Naive thymus-derived CD8-positive, alpha-beta T cell (primary cell): ENCODE data around the gene MAN2B2. TPM values are rescaled to one million over a fixed set of nuclear protein-coding genes. Genes with fewer than 3 reads are reported as not detected.

Experiments
- ATAC-seq, 2 donors: fragments of 150-1000 bp; cut with Tn5 transposase in 1 of 2; sonication (Bioruptor Pico), chemical (Tn5 transposase) in 1 of 2; 1 replicate in 1 of 2; 2 replicates in 1 of 2; pipeline ENCODE4 v1.10.0; 2021; ENCODE audit warnings: mild to moderate bottlenecking in 2 of 2, moderate library complexity in 2 of 2
- POLR2A ChIA-PET: fragments of 350-600 bp; sonication (Branson Sonifier 250); formaldehyde crosslinking; loops from one replicate; lab custom pipeline; 2021; ENCODE audit warnings: antibody characterized with exemption; lab: Charles Lee
- DNase-seq, 10 donors: peaks; one replicate each; pipeline versions ENCODE4 v3.0.0 to v3.0.0-alpha.2; 2020 to 2022
- H3K27ac Mint-ChIP-seq, 10 donors: one replicate each; pipeline ENCODE4 v1.8.0; 2020 to 2022; ENCODE audit warnings: mild to moderate bottlenecking in 10 of 10, mixed read lengths in 10 of 10, moderate library complexity in 4 of 10, inconsistent platforms in 1 of 10
- H3K27me3 Mint-ChIP-seq, 5 donors: one replicate each; pipeline ENCODE4 v1.8.0; 2021 to 2022; ENCODE audit warnings: mixed read lengths in 5 of 5
- H3K36me3 Mint-ChIP-seq, 3 donors: one replicate each; pipeline ENCODE4 v1.8.0; 2020 to 2022; ENCODE audit warnings: mixed read lengths in 3 of 3, mild to moderate bottlenecking in 2 of 3, inconsistent platforms in 1 of 3
- H3K4me1 Mint-ChIP-seq, 4 donors: one replicate each; pipeline ENCODE4 v1.8.0; 2021 to 2022; ENCODE audit warnings: mixed read lengths in 4 of 4
- H3K4me3 Mint-ChIP-seq, 10 donors: one replicate each; pipeline ENCODE4 v1.8.0; 2020 to 2022; ENCODE audit warnings: mild to moderate bottlenecking in 10 of 10, mixed read lengths in 10 of 10, moderate library complexity in 6 of 10, inconsistent platforms in 1 of 10
- H3K9me3 Mint-ChIP-seq, 9 donors: one replicate each; pipeline ENCODE4 v1.8.0; 2020 to 2022; ENCODE audit warnings: mixed read lengths in 9 of 9, mild to moderate bottlenecking in 3 of 9, inconsistent platforms in 1 of 9, moderate library complexity in 1 of 9
- polyA plus RNA-seq, 3 donors: library from polyadenylated mRNA; unstranded; fragments of 300-500 nt; fragmentation: Illumina TruSeq; gene quantifications; one replicate each; pipeline ENCODE4 v1.2.3, GENCODE V29; 2021
- total RNA-seq, 8 experiments: library from RNA in 2 of 8; stranded (reverse) in 2 of 8; gene quantifications; one replicate each; pipeline ENCODE4 v1.2.3 and lab custom pipeline; 2021 to 2026

Gene MAN2B2
- total and polyA plus RNA-seq, 5 experiments from 2014 or later: 11.8 to 43.2 (median 30.4) TPM

DNA sequence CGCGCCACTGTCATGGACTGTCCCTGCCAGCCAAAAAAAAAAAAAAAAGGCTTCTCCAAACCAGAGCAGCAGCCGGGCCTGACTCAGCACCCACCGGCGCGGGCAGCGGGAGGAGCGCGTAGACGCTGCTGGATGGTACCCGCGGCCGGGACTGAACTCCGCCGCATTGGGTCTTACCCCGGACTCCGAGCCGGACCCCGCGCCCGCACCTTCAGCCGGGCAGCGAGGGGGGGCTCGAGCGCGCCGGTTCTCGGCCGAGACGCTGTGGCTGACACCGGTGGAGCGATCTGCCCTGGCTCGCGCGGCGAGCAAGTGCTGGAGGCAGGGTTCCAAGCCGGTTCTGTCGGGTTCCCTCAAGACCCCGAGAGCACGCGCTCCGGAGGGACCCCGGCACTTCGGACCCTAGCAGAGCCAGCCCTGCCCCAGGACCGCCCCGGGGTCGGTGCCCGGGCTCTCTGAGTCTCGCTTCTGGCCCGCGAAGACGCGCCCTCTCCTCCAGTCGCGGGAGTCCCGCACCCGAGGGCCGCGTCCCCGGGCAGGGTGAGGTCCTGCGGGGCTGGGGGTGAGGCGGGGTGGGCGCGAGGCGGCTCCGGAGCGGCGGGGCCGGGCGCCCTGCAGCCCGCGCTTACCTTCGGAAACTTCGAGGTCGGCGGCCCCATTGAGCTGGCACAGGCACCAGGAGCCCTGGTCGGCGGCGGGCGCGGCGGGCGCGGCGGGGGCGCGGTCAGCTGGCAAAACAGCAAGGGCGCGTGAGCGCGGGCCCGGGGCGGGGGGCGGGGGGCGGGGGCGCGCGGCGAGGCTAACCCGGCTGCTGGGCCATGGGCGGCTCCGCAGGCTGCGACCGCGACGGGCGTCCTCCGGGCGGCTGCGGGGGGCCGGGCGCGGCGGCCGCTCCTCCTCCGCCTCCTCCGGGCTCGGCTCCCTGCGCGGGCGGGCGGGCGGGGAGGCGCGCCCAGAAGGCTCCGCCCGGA is 11.8 kb upstream of the MAN2B2 start:
- POLR2A ChIA-PET: interaction anchor here (0.7 kb wide), 1 partner anchor 11 kb away, joined by 3 read pairs; no protein-coding TSS in a partner anchor
- no peak overlapping the region for H3K27ac Mint-ChIP-seq
- peaks cover 23 to 66% (median 53%) of the 10 kb centered on the region in 5 donors for H3K27me3 Mint-ChIP-seq
- H3K4me1 Mint-ChIP-seq: peaks cover 8 to 19% (median 11%) of the 10 kb centered on the region in 4 donors
- DNase-seq (no peak), ATAC-seq (peak; percentile 27 to 39)
- H3K4me3 Mint-ChIP-seq: peak overlapping the region in 7 of 10 donors; percentile 22 to 79 (median 56)
- peaks cover 0 to 2% (median 0%) of the 10 kb centered on the region in 9 donors for H3K9me3 Mint-ChIP-seq
- H3K36me3 Mint-ChIP-seq: peaks cover 0 to 2% (median 0%) of the 10 kb centered on the region in 3 donors

DNA sequence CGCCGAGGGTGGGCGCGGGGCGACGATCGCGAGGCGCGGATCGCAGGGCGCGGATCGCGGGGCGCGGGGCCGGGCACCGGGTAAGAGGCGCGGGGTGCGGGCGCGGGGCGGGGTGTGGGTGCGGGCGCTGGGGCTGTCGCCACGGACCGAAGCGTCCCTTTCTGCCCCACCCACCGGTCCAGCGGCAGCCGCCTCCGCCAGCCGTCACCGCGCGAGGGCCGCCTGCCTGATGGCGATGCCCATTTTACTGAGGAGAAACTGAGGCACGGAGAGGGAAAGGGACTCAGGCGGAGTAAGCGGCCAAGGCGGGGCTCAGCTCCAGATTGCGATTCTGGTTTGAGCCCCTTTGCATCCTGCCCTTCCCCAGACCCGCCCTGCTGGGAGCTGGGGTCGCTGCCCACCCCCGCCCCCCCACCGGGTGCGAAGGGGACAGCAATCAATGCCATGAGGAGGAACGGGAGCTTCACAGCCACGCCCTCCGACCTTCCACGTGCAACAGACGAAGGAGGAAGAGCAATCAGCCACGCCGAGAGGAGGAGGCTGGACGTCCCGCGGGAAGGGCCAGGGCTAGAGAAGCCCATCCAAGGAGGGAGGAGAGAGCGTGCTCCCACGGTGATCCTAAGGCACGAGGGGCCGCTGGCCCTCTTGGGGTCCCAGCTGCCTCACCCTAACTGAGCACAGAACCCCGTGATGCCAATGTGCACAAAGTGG is 10.9 kb upstream of the MAN2B2 start:
- POLR2A ChIA-PET: no interaction called here
- Mint-ChIP-seq H3K27me3 (peaks cover 21 to 58% (median 46%) of the 10 kb centered on the region in 5 donors), H3K4me1 (peaks cover 8 to 19% (median 11%) of the 10 kb centered on the region in 4 donors), H3K36me3 (peaks cover 0 to 2% (median 0%) of the 10 kb centered on the region in 3 donors), H3K4me3 (peak overlapping the region in 5 of 10 donors; percentile 33 to 54 (median 41)), H3K9me3 (peaks cover 0 to 2% (median 0%) of the 10 kb centered on the region in 9 donors), H3K27ac (no peak overlapping the region)
- DNase-seq: no peak
- ATAC-seq: peak; percentile 12 to 23

DNA sequence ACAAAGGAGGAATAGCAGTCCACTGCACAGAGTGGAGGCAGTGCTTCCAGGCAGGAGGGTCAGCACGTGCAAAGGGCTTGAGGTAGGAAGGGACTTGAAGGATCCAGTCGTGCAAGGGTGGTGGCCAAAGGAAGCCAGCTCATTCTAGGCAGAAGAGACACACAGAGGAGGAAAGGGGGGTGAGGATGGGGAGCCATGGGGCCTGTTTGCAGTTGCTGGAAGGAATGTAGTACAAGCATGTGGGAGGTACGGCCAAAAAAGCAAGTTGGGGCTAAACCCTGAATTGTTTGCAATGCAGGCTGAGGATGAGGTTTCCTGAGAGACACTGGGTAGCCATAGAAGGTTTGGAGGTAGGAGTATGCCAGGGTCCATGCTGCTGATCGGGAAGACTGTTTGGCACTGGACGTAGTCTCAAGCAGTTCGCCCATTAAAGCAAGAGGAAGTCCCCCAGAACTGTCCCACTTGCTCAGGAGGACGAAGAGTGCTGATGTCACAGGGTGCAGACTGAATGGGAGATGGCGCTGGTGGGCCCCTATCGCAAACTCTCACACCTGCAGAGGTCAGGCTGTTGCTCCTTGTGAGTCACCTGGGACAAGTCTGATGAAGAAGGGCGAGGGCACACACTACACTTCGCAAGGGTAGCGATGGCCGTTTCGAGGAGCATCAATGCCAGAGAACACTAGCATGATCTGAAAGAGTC is 9.1 kb upstream of the MAN2B2 start:
- no peak overlapping the region for H3K27ac Mint-ChIP-seq

DNA sequence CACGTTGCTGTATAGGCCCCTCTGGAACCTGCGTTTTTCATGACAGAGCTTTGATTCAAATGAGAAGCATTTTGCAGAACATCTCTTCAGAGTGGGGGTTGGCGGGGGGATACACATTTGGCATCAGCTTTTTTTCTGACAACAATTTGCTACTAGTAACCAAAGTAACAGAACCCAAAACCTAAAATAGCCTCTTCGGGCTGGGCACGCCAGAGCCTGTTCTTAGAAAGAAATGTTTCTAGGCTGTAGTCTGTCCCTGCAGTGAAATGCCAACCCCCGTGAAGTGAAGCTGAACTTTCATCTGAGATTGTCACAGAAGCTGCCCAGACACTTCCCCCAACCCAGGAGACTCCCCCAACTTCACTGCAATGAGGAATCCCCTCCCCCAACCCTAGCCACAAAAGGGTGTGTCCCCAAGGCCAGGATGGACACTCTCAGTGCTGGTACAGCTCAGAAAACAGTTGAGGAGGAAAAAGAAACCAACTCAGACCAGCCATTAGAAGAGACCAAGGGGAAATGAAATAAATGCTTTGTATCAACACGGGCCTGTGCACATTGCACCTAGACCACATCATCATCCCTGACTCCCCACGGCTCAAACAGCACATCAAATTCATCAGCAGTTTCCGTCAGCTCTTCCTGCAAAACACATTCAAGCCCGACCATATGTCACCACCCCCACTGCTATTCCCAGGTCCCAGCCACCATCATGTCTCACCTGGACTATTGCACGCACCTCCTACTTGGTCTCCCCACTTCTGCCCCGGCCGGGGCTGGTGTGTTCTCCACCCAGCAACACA is 8.4 kb upstream of the MAN2B2 start:
- H3K4me3 Mint-ChIP-seq: no peak overlapping the region
- ATAC-seq (no peak), DNase-seq (no peak)
- peaks cover 0 to 7% (median 0%) of the 10 kb centered on the region in 9 donors for H3K9me3 Mint-ChIP-seq
- H3K36me3 Mint-ChIP-seq: peaks cover 0 to 2% (median 0%) of the 10 kb centered on the region in 3 donors
- H3K27ac Mint-ChIP-seq: peak overlapping the region in 1 of 10 donors; percentile 60
- H3K4me1 Mint-ChIP-seq: peaks cover 3 to 12% (median 5%) of the 10 kb centered on the region in 4 donors
- POLR2A ChIA-PET: no interaction called here
- H3K27me3 Mint-ChIP-seq: peaks cover 13 to 36% (median 28%) of the 10 kb centered on the region in 5 donors

More for the DNA sequence above, 9.1 kb upstream of the MAN2B2 start:
- peaks cover 0 to 2% (median 0%) of the 10 kb centered on the region in 9 donors for H3K9me3 Mint-ChIP-seq
- peaks cover 8 to 18% (median 11%) of the 10 kb centered on the region in 4 donors for H3K4me1 Mint-ChIP-seq
- H3K27me3 Mint-ChIP-seq: peaks cover 20 to 44% (median 36%) of the 10 kb centered on the region in 5 donors
- no peak for ATAC-seq
- peaks cover 0 to 2% (median 0%) of the 10 kb centered on the region in 3 donors for H3K36me3 Mint-ChIP-seq
- no peak for DNase-seq
- peak overlapping the region in 5 of 10 donors; percentile 0 to 71 (median 16) for H3K4me3 Mint-ChIP-seq
- POLR2A ChIA-PET: no interaction called here

DNA sequence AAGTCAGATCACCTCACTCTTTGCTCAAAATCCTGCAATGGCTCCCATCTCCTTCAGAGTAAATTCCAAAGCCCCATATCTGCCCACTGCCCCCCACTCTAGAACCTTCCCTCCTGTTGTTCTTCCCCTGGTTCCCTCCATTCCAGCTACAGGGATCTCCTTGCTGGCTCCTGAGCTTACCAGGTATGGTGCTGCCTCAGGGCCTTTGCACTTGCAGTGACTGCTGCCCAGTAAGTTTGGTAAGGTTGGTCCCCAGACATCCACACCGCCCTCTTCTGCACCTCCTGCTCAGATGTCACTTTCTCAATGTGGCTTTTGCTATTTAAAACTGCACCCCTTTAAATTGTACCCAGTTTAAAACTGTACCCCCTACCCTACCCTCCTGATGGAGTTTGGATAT is 7.8 kb upstream of the MAN2B2 start:
- Mint-ChIP-seq H3K4me3 (no peak overlapping the region), H3K27me3 (peaks cover 10 to 30% (median 22%) of the 10 kb centered on the region in 5 donors)

GRCh38 chr4:6568148-6568547 is 6.8 kb upstream of the MAN2B2 start:
- H3K27me3 Mint-ChIP-seq: peaks cover 4 to 24% (median 16%) of the 10 kb centered on the region in 5 donors
- peaks cover 0 to 7% (median 0%) of the 10 kb centered on the region in 9 donors for H3K9me3 Mint-ChIP-seq
- peaks cover 0 to 2% (median 0%) of the 10 kb centered on the region in 3 donors for H3K36me3 Mint-ChIP-seq
- no peak overlapping the region for H3K27ac Mint-ChIP-seq
- ATAC-seq: no peak
- no peak overlapping the region for H3K4me3 Mint-ChIP-seq
- H3K4me1 Mint-ChIP-seq: no peaks in the 10 kb centered on the region
- DNase-seq: no peak
- POLR2A ChIA-PET: no interaction called here

More for the DNA sequence above, 7.8 kb upstream of the MAN2B2 start:
- Mint-ChIP-seq H3K4me1 (peaks cover 0 to 5% (median under 1%) of the 10 kb centered on the region in 4 donors), H3K36me3 (peaks cover 0 to 2% (median 0%) of the 10 kb centered on the region in 3 donors), H3K27ac (peak overlapping the region in 1 of 10 donors; percentile 60), H3K9me3 (peaks cover 0 to 7% (median 0%) of the 10 kb centered on the region in 9 donors)
- DNase-seq: no peak
- POLR2A ChIA-PET: no interaction called here
- no peak for ATAC-seq

- Mint-ChIP-seq H3K36me3 (peaks cover 0 to 2% (median 0%) of the 10 kb centered on the region in 3 donors), H3K27ac (no peak overlapping the region), H3K4me3 (no peak overlapping the region), H3K4me1 (no peaks in the 10 kb centered on the region), H3K27me3 (peaks cover 4 to 24% (median 16%) of the 10 kb centered on the region in 5 donors), H3K9me3 (peaks cover 0 to 7% (median 0%) of the 10 kb centered on the region in 9 donors)
- ATAC-seq (no peak), DNase-seq (no peak)
- POLR2A ChIA-PET: no interaction called here
Measured at GRCh38 chr4:6568689-6569332, 6.2 kb upstream of the MAN2B2 start.

DNA sequence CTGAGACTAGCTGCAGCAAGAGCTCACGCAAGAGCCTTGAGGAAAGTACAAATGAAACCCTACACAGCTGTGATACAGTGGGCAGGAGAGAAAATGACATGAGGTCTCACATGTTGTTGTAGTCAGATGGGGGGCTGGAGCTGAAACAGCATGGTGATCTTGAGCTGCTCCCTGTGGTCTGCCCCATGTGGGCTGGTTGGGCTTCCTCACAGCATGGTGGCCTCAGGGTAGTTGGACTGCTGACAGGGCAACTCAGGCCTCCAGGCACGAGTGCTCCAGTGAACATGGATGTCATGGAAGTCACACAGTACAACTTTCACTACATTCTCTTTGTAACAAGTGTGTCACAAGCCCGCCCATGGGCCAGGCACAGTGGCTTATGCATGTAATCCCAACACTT is 3.4 kb upstream of the MAN2B2 start:
- peak overlapping the region in 1 of 10 donors; percentile 38 for H3K4me3 Mint-ChIP-seq
- H3K4me1 Mint-ChIP-seq: peaks cover 1 to 9% (median 7%) of the 10 kb centered on the region in 4 donors

DNA sequence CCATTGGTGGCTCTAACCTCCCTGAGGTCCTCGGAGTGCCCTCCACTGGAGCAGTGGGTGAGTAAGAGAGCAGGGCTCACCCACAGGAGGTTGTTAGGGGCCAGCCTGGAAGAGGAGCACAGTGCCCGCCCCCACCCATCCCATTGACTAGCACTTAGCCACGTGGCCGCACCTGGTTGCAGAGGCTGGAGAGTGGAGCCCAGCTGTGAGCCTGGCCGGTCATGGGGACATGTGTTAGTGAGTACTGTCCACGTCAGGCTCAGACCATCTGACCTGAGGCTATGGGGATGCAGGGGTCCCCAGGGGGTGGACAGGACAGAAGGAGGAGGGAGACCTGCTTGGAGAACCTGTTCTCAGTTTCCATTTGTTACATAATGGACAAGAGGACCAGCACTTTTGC is 1.4 kb upstream of the MAN2B2 start:
- no peak for DNase-seq
- H3K9me3 Mint-ChIP-seq: peaks cover 0 to 7% (median 0%) of the 10 kb centered on the region in 9 donors
- H3K27ac Mint-ChIP-seq: no peak overlapping the region
- H3K27me3 Mint-ChIP-seq: no peaks in the 10 kb centered on the region
- H3K4me1 Mint-ChIP-seq: peaks cover 6 to 15% (median 12%) of the 10 kb centered on the region in 4 donors
- no peak for ATAC-seq
- peak overlapping the region in 7 of 10 donors; percentile 9 to 96 (median 89) for H3K4me3 Mint-ChIP-seq
- POLR2A ChIA-PET: interaction anchor here (0.6 to 3.4 kb wide), 5 partner anchors 11 to 484 kb away, joined by 3 to 26 read pairs (median 3); partner anchors contain the start of gene MRFAP1
- H3K36me3 Mint-ChIP-seq: peaks cover 0 to 15% (median 4%) of the 10 kb centered on the region in 3 donors

More for the DNA sequence above, 3.4 kb upstream of the MAN2B2 start:
- POLR2A ChIA-PET: no interaction called here
- Mint-ChIP-seq H3K27ac (no peak overlapping the region), H3K27me3 (peaks cover 0 to 5% (median 0%) of the 10 kb centered on the region in 5 donors), H3K36me3 (no peaks in the 10 kb centered on the region), H3K9me3 (peaks cover 0 to 7% (median 0%) of the 10 kb centered on the region in 9 donors)
- DNase-seq (no peak), ATAC-seq (no peak)

DNA sequence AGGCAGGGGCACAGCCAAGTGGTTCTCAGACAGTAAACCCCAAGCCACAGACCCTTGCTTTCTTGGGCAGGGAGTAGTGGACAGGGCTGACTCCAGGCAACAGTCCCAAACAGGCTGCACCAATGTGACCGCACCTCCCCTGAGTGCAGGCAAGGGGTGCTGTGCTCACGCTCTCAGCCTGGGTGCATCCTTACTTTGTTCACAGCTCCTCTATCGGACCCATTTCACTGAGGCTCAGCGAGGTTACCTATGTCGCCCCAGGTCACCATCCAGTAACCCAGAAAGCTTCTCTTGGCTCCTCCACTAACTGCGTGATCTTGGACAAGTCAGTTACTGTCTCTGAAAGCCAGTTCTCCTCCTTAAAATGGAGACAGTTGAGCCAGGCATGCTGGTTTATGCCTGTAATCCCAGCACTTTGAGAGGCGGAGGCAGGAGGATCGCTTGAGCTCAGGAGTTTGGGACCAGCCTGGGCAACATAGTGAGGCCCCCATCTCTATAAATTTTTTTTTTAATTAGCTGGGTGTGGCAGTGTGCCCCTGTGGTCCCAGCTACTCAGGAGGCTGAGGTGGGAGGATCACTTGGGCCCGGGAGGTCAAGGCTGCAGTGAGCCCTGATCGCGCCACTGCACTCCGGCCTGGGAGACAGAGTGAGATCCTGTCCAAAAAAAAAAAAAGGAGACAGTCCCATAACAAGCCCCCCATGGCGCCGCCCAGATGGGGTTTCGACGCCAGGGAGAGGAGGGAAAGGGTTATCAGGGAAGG is 823 bp upstream of the MAN2B2 start:
- peak overlapping the region; percentile 85 to 96 (median 90) for H3K4me3 Mint-ChIP-seq
- H3K27me3 Mint-ChIP-seq: no peaks in the 10 kb centered on the region
- POLR2A ChIA-PET: interaction anchor here (0.6 to 3.4 kb wide), 11 partner anchors 12 to 494 kb away, joined by 3 to 26 read pairs (median 4); partner anchors contain the start of genes GRPEL1 and MRFAP1
- H3K36me3 Mint-ChIP-seq: peaks cover 0 to 19% (median 4%) of the 10 kb centered on the region in 3 donors
- peaks cover 0 to 7% (median 0%) of the 10 kb centered on the region in 9 donors for H3K9me3 Mint-ChIP-seq
- DNase-seq: peak in 1 of 10 donors; percentile 5
- ATAC-seq: no peak
- peaks cover 6 to 15% (median 12%) of the 10 kb centered on the region in 4 donors for H3K4me1 Mint-ChIP-seq
- H3K27ac Mint-ChIP-seq: peak overlapping the region in 9 of 10 donors; percentile 65 to 94 (median 90)
